ENCODE measurements around the gene SAT1. TPM values are rescaled to one million over a fixed set of nuclear protein-coding genes. Genes with fewer than 3 reads are reported as not detected.

The SAT1 gene
- total RNA-seq, result 249 and 267 TPM in 2 replicates

DNA sequence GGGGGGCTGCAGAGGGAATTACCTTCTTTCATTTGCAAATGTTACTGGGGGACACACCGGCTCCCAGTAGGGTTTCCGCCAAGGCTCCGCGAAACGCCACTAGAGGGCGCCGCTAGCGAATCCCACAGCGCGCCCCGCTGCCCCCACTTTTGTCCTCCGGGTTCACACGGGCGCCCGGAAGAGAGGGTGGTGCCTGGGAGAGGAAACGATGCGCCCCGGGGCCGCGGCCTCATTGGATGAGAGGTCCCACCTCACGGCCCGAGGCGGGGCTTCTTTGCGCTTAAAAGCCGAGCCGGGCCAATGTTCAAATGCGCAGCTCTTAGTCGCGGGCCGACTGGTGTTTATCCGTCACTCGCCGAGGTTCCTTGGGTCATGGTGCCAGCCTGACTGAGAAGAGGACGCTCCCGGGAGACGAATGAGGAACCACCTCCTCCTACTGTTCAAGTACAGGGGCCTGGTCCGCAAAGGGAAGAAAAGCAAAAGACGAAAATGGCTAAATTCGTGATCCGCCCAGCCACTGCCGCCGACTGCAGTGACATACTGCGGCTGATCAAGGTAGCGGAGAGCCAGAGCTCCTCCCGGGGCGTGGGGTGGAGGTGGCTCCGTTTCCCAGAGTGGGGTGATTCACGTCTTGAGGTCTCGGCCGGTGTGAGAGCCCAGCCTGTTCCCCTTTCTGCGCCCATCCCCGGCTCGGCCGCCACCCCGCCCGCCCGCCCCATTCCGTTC, at the start of gene SAT1:
Gene SAT1 (plus strand): TSS at position 311 of the 726 bp plus-strand sequence. CDS start 179 bp downstream, at position 490.

GRCh38 chrX:23742697-23743622, 40.0 kb upstream of the SAT1 start, which contains the start of gene ACOT9:
TSS of gene ACOT9 (minus strand) at chrX:23743276. CDS start at chrX:23743144, 132 bp downstream.

Other genes with a start within 250 kb of the SAT1 start
- gene PRDX4, start 115.7 kb upstream of the SAT1 start, total RNA-seq, result 183 and 214 TPM in 2 replicates
- gene ACOT9, start 39.9 kb upstream of the SAT1 start, total RNA-seq, result 54.3 and 69.3 TPM in 2 replicates
- 7.7 and 8.5 TPM in 2 replicates for gene APOO, start 124.8 kb downstream of the SAT1 start, total RNA-seq
- gene CXorf58, start 124.8 kb downstream of the SAT1 start, total RNA-seq, result under 0.01 TPM in 1 of 2 replicates, not detected in the other
- gene KLHL15, start 244.0 kb downstream of the SAT1 start, total RNA-seq, result 3.4 and 4.6 TPM in 2 replicates